Neural progenitor cell (in vitro differentiated cells): ENCODE results near the gene KRT78. TPM values are rescaled to one million over a fixed set of nuclear protein-coding genes. Genes with fewer than 3 reads are reported as not detected.

Source experiments
- DNase-seq: peaks from one replicate; pipeline ENCODE4 v3.0.0-alpha.2; 2016; ENCODE audit warnings: low spot score
- H2AFZ ChIP-seq: fragments of 200-600 bp; sonication (generic); replicated peaks from 2 replicates; pipeline ENCODE4 v1.6.1; 2016; ENCODE audit warnings: antibody characterized with exemption
- H3F3A ChIP-seq: fragments of 200-600 bp; sonication (generic); 2 replicates; pipeline ENCODE4 v1.6.1; 2016; ENCODE audit warnings: antibody characterized with exemption, low read depth
- H3K27ac ChIP-seq: fragments of 200-600 bp; sonication (generic); 2 replicates; pipeline ENCODE4 v1.5.1; 2016; ENCODE audit warnings: mild to moderate bottlenecking
- H3K27me3 ChIP-seq: fragments of 200-600 bp; sonication (generic); 2 replicates; pipeline ENCODE4 v1.6.1; 2016; ENCODE audit warnings: mild to moderate bottlenecking, moderate library complexity
- H3K36me3 ChIP-seq: fragments of 200-600 bp; sonication (generic); 2 replicates; pipeline ENCODE4 v1.5.1; 2016
- H3K4me1 ChIP-seq: fragments of 200-600 bp; sonication (generic); 2 replicates; pipeline ENCODE4 v1.6.1; 2016; ENCODE audit warnings: mixed run types
- H3K4me2 ChIP-seq: fragments of 200-600 bp; sonication (generic); 2 replicates; pipeline ENCODE4 v1.6.1; 2016
- H3K4me3 ChIP-seq: fragments of 200-600 bp; sonication (generic); 2 replicates; pipeline ENCODE4 v1.5.1; 2016
- H3K79me2 ChIP-seq: fragments of 200-600 bp; sonication (generic); 2 replicates; pipeline ENCODE4 v1.6.1; 2016; ENCODE audit warnings: low read depth
- H3K9ac ChIP-seq: fragments of 200-600 bp; sonication (generic); 2 replicates; pipeline ENCODE4 v1.6.1; 2016
- H3K9me3 ChIP-seq: fragments of 200-600 bp; sonication (generic); 2 replicates; pipeline ENCODE4 v1.5.1; 2016; ENCODE audit warnings: low read depth
- H4K20me1 ChIP-seq: fragments of 200-600 bp; sonication (generic); 2 replicates; pipeline ENCODE4 v1.6.1; 2016; ENCODE audit warnings: low read depth
- H3K27ac Mint-ChIP-seq: 3 replicates; pipeline ENCODE4 v1.8.0; 2021; ENCODE audit warnings: mixed read lengths
- H3K27me3 Mint-ChIP-seq: 2 replicates; pipeline ENCODE4 v1.8.0; 2022; ENCODE audit warnings: low read depth, mild to moderate bottlenecking, inconsistent platforms, moderate library complexity, mixed read lengths; ENCODE audit not compliant: insufficient read depth
- H3K36me3 Mint-ChIP-seq: 3 replicates; pipeline ENCODE4 v1.8.0; 2021; ENCODE audit warnings: mixed read lengths
- H3K4me1 Mint-ChIP-seq: 3 replicates; pipeline ENCODE4 v1.8.0; 2021; ENCODE audit warnings: mixed read lengths
- H3K4me3 Mint-ChIP-seq: 3 replicates; pipeline ENCODE4 v1.8.0; 2021; ENCODE audit warnings: mild to moderate bottlenecking, moderate library complexity, mixed read lengths
- H3K9me3 Mint-ChIP-seq: 3 replicates; pipeline ENCODE4 v1.8.0; 2020; ENCODE audit warnings: mixed read lengths
- EZH2 ChIP-seq: fragments of 200-600 bp; sonication (generic); IDR thresholded peaks from 2 replicates; pipeline ENCODE4 v1.6.1; 2017; ENCODE audit warnings: antibody characterized with exemption, mild to moderate bottlenecking, moderate library complexity
- EZH2phosphoT487 ChIP-seq: fragments of 200-600 bp; sonication (generic); IDR thresholded peaks from 2 replicates; pipeline ENCODE4 v1.6.1; 2017; ENCODE audit warnings: antibody characterized with exemption
- total RNA-seq: library from RNA; depleted of rRNA; stranded (reverse); fragments of >200 nt; gene quantifications from 2 replicates; pipeline ENCODE4 v1.2.3, GENCODE V29; 2015; ENCODE audit warnings: low replicate concordance
- TF ChIP-seq, protein P1 (sequence below): fragments of 200-600 bp; sonication (generic); IDR thresholded peaks from 2 replicates; pipeline ENCODE4 v1.5.1; 2017; ENCODE audit warnings: antibody characterized with exemption, mild to moderate bottlenecking

KRT78 gene
- total RNA-seq, 1 donor from 2014 or later, result not detected

DNA sequence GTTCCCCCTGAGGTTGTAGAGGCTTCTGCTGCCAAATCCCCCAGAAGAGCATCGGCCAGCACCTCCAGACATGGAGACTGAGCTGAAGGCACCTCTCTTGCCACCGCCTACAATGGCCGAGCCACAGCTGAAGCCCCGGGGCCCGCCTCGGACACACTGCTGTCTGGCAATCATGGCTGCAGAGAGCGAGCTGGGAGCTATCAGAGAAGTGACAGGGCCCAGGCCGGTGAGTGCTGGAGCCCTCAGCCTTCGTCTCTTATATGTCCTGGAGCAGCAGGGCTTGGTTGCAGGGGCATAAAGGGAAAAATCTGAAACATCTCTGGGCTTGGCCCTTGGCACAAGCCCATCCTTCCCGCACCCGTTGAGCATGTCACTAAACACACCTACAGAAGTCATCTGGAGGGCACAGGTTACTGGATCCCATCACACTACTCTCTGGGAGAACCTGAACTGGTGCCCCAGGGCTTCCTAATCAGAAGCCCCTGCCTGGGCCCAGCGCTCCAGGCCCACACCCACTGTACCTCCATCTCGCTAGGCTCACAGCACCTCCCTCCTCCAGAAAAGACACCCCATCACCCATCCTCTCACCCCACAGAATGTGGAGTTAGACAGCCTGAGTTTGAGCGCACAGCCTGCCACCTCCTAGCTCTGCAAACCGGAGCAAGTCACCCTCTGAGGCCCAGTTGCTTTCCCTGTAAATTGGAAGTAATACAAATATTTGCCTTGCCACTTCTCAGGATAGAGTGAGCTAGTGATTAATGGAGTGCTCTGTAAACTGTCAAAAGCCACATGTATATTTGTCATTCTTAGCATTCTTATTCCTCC lies 34.7 kb downstream of the KRT78 start, which contains the start of gene KRT4:
KRT4 (minus strand) TSS at position 232 of the 825 bp plus-strand sequence; CDS start at position 174, 58 bp downstream.
- H3K79me2 ChIP-seq, result no peaks in the 10 kb centered on the region
- no peaks in the 10 kb centered on the region for H3K9me3 ChIP-seq
- no peak within 1 kb of the TSS for H2AFZ ChIP-seq
- Mint-ChIP-seq H3K36me3 (no peaks in the 10 kb centered on the region), H3K27ac (no peak within 1 kb of the TSS), H3K9me3 (no peaks in the 10 kb centered on the region), H3K4me3 (no peak within 1 kb of the TSS), H3K4me1 (peaks cover 11% of the 10 kb centered on the region), H3K27me3 (peaks cover 4% of the 10 kb centered on the region)
- peaks cover 18% of the 10 kb centered on the region for H3K4me1 ChIP-seq
- no peak within 1 kb of the TSS for H3K9ac ChIP-seq
- H3K4me2 ChIP-seq, result no peak within 1 kb of the TSS
- TF ChIP-seq EZH2phosphoT487 (no peak), EZH2 (no peak)
- TF ChIP-seq, protein P1, sequence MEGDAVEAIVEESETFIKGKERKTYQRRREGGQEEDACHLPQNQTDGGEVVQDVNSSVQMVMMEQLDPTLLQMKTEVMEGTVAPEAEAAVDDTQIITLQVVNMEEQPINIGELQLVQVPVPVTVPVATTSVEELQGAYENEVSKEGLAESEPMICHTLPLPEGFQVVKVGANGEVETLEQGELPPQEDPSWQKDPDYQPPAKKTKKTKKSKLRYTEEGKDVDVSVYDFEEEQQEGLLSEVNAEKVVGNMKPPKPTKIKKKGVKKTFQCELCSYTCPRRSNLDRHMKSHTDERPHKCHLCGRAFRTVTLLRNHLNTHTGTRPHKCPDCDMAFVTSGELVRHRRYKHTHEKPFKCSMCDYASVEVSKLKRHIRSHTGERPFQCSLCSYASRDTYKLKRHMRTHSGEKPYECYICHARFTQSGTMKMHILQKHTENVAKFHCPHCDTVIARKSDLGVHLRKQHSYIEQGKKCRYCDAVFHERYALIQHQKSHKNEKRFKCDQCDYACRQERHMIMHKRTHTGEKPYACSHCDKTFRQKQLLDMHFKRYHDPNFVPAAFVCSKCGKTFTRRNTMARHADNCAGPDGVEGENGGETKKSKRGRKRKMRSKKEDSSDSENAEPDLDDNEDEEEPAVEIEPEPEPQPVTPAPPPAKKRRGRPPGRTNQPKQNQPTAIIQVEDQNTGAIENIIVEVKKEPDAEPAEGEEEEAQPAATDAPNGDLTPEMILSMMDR, result no peak
- DNase-seq, result no peak
- peaks cover 12% of the 10 kb centered on the region for H3F3A ChIP-seq
- no peak within 1 kb of the TSS for H3K27ac ChIP-seq
- H4K20me1 ChIP-seq, result no peaks in the 10 kb centered on the region
- no peaks in the 10 kb centered on the region for H3K27me3 ChIP-seq
- H3K4me3 ChIP-seq, result no peak within 1 kb of the TSS
- no peaks in the 10 kb centered on the region for H3K36me3 ChIP-seq

DNA sequence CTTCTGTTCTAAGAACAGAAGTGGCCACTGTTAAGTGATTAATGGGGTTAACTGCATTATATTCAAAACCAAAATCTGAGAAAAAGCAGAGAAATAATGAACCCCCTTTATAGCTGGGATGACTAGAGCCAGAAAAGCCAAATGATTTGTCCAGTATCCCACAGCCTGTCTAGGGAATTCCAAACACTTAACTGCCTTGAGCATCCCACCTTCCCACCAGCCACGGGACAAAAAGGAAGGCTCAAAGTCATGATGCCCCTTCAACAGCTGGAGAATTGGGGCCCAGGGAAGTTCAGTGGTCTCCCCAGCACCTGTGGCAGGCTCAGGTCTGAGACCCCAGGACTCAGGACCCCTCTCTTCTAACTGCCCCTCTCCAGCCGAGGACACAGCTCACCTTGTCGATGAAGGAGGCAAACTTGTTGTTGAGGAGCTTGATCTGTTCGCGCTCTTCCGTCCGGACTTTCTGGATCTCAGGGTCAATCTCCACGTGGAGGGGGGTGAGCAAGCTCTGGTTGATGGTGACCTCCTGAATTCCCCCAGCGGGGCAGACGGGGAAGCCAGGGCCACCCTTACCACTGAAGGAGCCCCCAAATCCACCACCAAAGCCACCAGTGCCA lies 35.5 kb downstream of the KRT78 start:
- DNase-seq, result no peak
- Histone ChIP-seq H2AFZ (no peak overlapping the region), H3K4me2 (no peak overlapping the region), H3K9me3 (no peaks in the 10 kb centered on the region), H3K4me1 (peaks cover 11% of the 10 kb centered on the region), H3K79me2 (no peaks in the 10 kb centered on the region), H3K27ac (no peak overlapping the region), H3K27me3 (no peaks in the 10 kb centered on the region), H3F3A (peaks cover 5% of the 10 kb centered on the region), H3K36me3 (no peaks in the 10 kb centered on the region), H3K9ac (no peak overlapping the region), H3K4me3 (no peak overlapping the region), H4K20me1 (no peaks in the 10 kb centered on the region)
- no peaks in the 10 kb centered on the region for H3K36me3 Mint-ChIP-seq
- TF ChIP-seq EZH2phosphoT487, result no peak
- no peak overlapping the region for H3K4me3 Mint-ChIP-seq
- peaks cover 4% of the 10 kb centered on the region for H3K27me3 Mint-ChIP-seq
- no peak overlapping the region for H3K27ac Mint-ChIP-seq
- H3K9me3 Mint-ChIP-seq, result no peaks in the 10 kb centered on the region
- H3K4me1 Mint-ChIP-seq, result peaks cover 3% of the 10 kb centered on the region

GRCh38 chr12:52812749-52813148 lies 36.0 kb downstream of the KRT78 start:
- Mint-ChIP-seq H3K36me3 (no peaks in the 10 kb centered on the region), H3K4me1 (no peaks in the 10 kb centered on the region), H3K4me3 (no peak overlapping the region), H3K27ac (no peak overlapping the region), H3K27me3 (peaks cover 4% of the 10 kb centered on the region), H3K9me3 (no peaks in the 10 kb centered on the region)
- no peak overlapping the region for H3K4me3 ChIP-seq
- no peaks in the 10 kb centered on the region for H3K9me3 ChIP-seq
- TF ChIP-seq EZH2 (no peak), EZH2phosphoT487 (no peak)
- TF ChIP-seq, protein P1, result no peak
- H3K27me3 ChIP-seq, result no peaks in the 10 kb centered on the region
- no peaks in the 10 kb centered on the region for H3F3A ChIP-seq
- H3K9ac ChIP-seq, result no peak overlapping the region
- H3K27ac ChIP-seq, result no peak overlapping the region
- no peak for DNase-seq
- H2AFZ ChIP-seq, result no peak overlapping the region
- no peaks in the 10 kb centered on the region for H3K36me3 ChIP-seq
- H3K79me2 ChIP-seq, result no peaks in the 10 kb centered on the region
- peaks cover 5% of the 10 kb centered on the region for H3K4me1 ChIP-seq
- no peaks in the 10 kb centered on the region for H4K20me1 ChIP-seq
- no peak overlapping the region for H3K4me2 ChIP-seq

DNA sequence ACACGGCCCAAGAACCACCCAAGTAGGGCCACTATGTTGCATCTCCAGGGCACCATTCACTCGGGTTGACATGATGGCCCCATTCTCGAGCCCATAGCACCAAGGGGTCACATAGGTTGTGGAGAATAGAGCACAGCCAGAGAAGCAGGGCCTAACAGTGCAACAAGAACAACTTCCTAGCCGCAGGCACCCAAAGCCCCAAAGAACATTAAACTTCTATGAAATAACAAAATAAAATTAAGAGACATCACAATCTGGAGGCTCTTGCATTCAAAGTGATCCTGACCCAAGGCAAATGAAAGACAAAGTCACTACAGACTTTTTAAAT lies 36.8 kb downstream of the KRT78 start:
- H3K36me3 ChIP-seq, result no peaks in the 10 kb centered on the region
- H4K20me1 ChIP-seq, result no peaks in the 10 kb centered on the region
- H2AFZ ChIP-seq, result no peak overlapping the region
- peaks cover 6% of the 10 kb centered on the region for H3K27me3 Mint-ChIP-seq
- no peak overlapping the region for H3K4me3 Mint-ChIP-seq
- TF ChIP-seq EZH2phosphoT487, result no peak
- no peak for TF ChIP-seq EZH2
- TF ChIP-seq, protein P1, result no peak
- no peaks in the 10 kb centered on the region for H3K9me3 Mint-ChIP-seq
- no peak overlapping the region for H3K27ac ChIP-seq
- H3K4me2 ChIP-seq, result no peak overlapping the region
- no peak for DNase-seq
- H3K4me1 ChIP-seq, result peaks cover 7% of the 10 kb centered on the region
- H3K9ac ChIP-seq, result no peak overlapping the region
- no peak overlapping the region for H3K4me3 ChIP-seq
- no peak overlapping the region for H3K27ac Mint-ChIP-seq
- no peaks in the 10 kb centered on the region for H3F3A ChIP-seq
- H3K79me2 ChIP-seq, result no peaks in the 10 kb centered on the region
- no peaks in the 10 kb centered on the region for H3K4me1 Mint-ChIP-seq
- H3K27me3 ChIP-seq, result no peaks in the 10 kb centered on the region
- H3K9me3 ChIP-seq, result no peaks in the 10 kb centered on the region
- no peaks in the 10 kb centered on the region for H3K36me3 Mint-ChIP-seq
